ENCODE data around the gene CDCP1.

CDCP1 gene

GRCh38 chr3:45082142-45082538, 64.0 kb downstream of the CDCP1 start:
- no peak for DNase-seq

- DNase-seq, result no peak
Measured at GRCh38 chr3:45081506-45082141, 64.6 kb downstream of the CDCP1 start.

GRCh38 chr3:45080824-45081223, 65.4 kb downstream of the CDCP1 start:
- DNase-seq, result no peak

- no peak for DNase-seq
Measured at GRCh38 chr3:45079715-45080114, 66.5 kb downstream of the CDCP1 start.

- no peak for DNase-seq
Measured at GRCh38 chr3:45078910-45079522, 67.2 kb downstream of the CDCP1 start.

- DNase-seq, result peak in 1 of 2 donors; percentile 54
Measured at GRCh38 chr3:45078256-45078655, 67.9 kb downstream of the CDCP1 start.

- DNase-seq, result peak; percentile 74 to 91
Measured at GRCh38 chr3:45075821-45076625, 70.2 kb downstream of the CDCP1 start.

GRCh38 chr3:45071075-45071474, 75.1 kb downstream of the CDCP1 start:
- no peak for DNase-seq

GRCh38 chr3:45067941-45068340, 78.2 kb downstream of the CDCP1 start:
- DNase-seq, result no peak

GRCh38 chr3:45067486-45067885, 78.7 kb downstream of the CDCP1 start:
- no peak for DNase-seq

- no peak for DNase-seq
Measured at GRCh38 chr3:45066109-45066801, 79.9 kb downstream of the CDCP1 start.

GRCh38 chr3:45065373-45065720, 80.8 kb downstream of the CDCP1 start:
- no peak for DNase-seq

- peak; percentile 92 to 99 for DNase-seq
Measured at GRCh38 chr3:45064512-45065372, 81.4 kb downstream of the CDCP1 start.

GRCh38 chr3:45062697-45063070, 83.5 kb downstream of the CDCP1 start:
- DNase-seq, result no peak

- no peak for DNase-seq
Measured at GRCh38 chr3:45060165-45060892, 85.8 kb downstream of the CDCP1 start.

GRCh38 chr3:45059132-45059531, 87.0 kb downstream of the CDCP1 start:
- no peak for DNase-seq

- DNase-seq, result no peak
Measured at GRCh38 chr3:45057557-45057956, 88.6 kb downstream of the CDCP1 start.

- no peak for DNase-seq
Measured at GRCh38 chr3:45056608-45057301, 89.4 kb downstream of the CDCP1 start.

GRCh38 chr3:45055411-45056143, 90.6 kb downstream of the CDCP1 start:
- DNase-seq, result peak; percentile 51 to 68

GRCh38 chr3:45055032-45055410, 91.2 kb downstream of the CDCP1 start:
- DNase-seq, result peak; percentile 88 to 94

Data from inflammatory macrophage treated with lipopolysaccharide for 1 hour (primary cell).